ENCODE data around the gene PHACTR3. TPM values are rescaled to one million over a fixed set of nuclear protein-coding genes. Genes with fewer than 3 reads are reported as not detected.

Gene PHACTR3
- total RNA-seq, 1 donor from 2014 or later = 9.9 TPM

GRCh38 chr20:59785986-59786795 lies 181.9 kb downstream of the PHACTR3 start:
- ATAC-seq (no peak), DNase-seq (ENCODE audit: missing footprints) (no peak)
- intact Hi-C loops (cut with DNase I) = loop anchor here (10.0 kb wide), 1 partner anchor 149 kb away; the partner anchor contains the start of gene SYCP2

- no peak for DNase-seq (ENCODE audit: missing footprints)
- intact Hi-C loops (cut with DNase I) = loop anchor here (10.0 kb wide), 1 partner anchor 148 kb away; the partner anchor contains the start of gene SYCP2
- no peak for ATAC-seq
Measured at GRCh38 chr20:59786801-59787537, 182.6 kb downstream of the PHACTR3 start.

GRCh38 chr20:59787538-59787890 lies 183.2 kb downstream of the PHACTR3 start:
- no peak for DNase-seq (ENCODE audit: missing footprints)
- no peak for ATAC-seq
- intact Hi-C loops (cut with DNase I) = loop anchor here (10.0 kb wide), 1 partner anchor 147 kb away; the partner anchor contains the start of gene SYCP2

GRCh38 chr20:59788196-59788735 lies 183.9 kb downstream of the PHACTR3 start:
- intact Hi-C loops (cut with DNase I) = loop anchor here (10.0 kb wide), 1 partner anchor 147 kb away; the partner anchor contains the start of gene SYCP2
- ATAC-seq (no peak), DNase-seq (ENCODE audit: missing footprints) (no peak)

- ATAC-seq = no peak
- no peak for DNase-seq (ENCODE audit: missing footprints)
- intact Hi-C loops (cut with DNase I) = loop anchor here (10.0 kb wide), 1 partner anchor 146 kb away; the partner anchor contains the start of gene SYCP2
Measured at GRCh38 chr20:59788811-59789397, 184.6 kb downstream of the PHACTR3 start.

GRCh38 chr20:59789686-59790085 lies 185.3 kb downstream of the PHACTR3 start:
- intact Hi-C loops (cut with DNase I) = loop anchor here (10.0 kb wide), 1 partner anchor 145 kb away; the partner anchor contains the start of gene SYCP2
- ATAC-seq (no peak), DNase-seq (ENCODE audit: missing footprints) (no peak)

- no peak for DNase-seq (ENCODE audit: missing footprints)
- ATAC-seq = no peak
- intact Hi-C loops (cut with DNase I) = no loop called here
Measured at GRCh38 chr20:59790346-59790745, 186.0 kb downstream of the PHACTR3 start.

GRCh38 chr20:59792300-59792699 lies 188.0 kb downstream of the PHACTR3 start:
- intact Hi-C loops (cut with DNase I) = no loop called here
- no peak for ATAC-seq
- DNase-seq (ENCODE audit: missing footprints) = no peak

- intact Hi-C loops (cut with DNase I) = no loop called here
- ATAC-seq (no peak), DNase-seq (ENCODE audit: missing footprints) (no peak)
Measured at GRCh38 chr20:59794555-59794954, 190.2 kb downstream of the PHACTR3 start.

GRCh38 chr20:59800309-59800708 lies 196.0 kb downstream of the PHACTR3 start:
- no peak for ATAC-seq
- DNase-seq (ENCODE audit: missing footprints) = no peak
- intact Hi-C loops (cut with DNase I) = no loop called here

- intact Hi-C loops (cut with DNase I) = no loop called here
- ATAC-seq (no peak), DNase-seq (ENCODE audit: missing footprints) (no peak)
Measured at GRCh38 chr20:59802018-59802417, 197.7 kb downstream of the PHACTR3 start.

- no peak for DNase-seq (ENCODE audit: missing footprints)
- intact Hi-C loops (cut with DNase I) = no loop called here
- ATAC-seq = no peak
Measured at GRCh38 chr20:59802471-59803221, 198.3 kb downstream of the PHACTR3 start.

- ATAC-seq (no peak), DNase-seq (ENCODE audit: missing footprints) (no peak)
Measured at GRCh38 chr20:59804347-59804746, 200.0 kb downstream of the PHACTR3 start.

GRCh38 chr20:59804871-59805665 lies 200.7 kb downstream of the PHACTR3 start:
- ATAC-seq (no peak), DNase-seq (ENCODE audit: missing footprints) (no peak)
- intact Hi-C loops (cut with DNase I) = no loop called here

More at GRCh38 chr20:59804347-59804746, 200.0 kb downstream of the PHACTR3 start:
- intact Hi-C loops (cut with DNase I) = no loop called here

- ATAC-seq = no peak
Measured at GRCh38 chr20:59805786-59806577, 201.6 kb downstream of the PHACTR3 start.

GRCh38 chr20:59806578-59806975 lies 202.2 kb downstream of the PHACTR3 start:
- intact Hi-C loops (cut with DNase I) = no loop called here
- DNase-seq (ENCODE audit: missing footprints) (no peak), ATAC-seq (no peak)

More at GRCh38 chr20:59805786-59806577, 201.6 kb downstream of the PHACTR3 start:
- DNase-seq (ENCODE audit: missing footprints) = no peak
- intact Hi-C loops (cut with DNase I) = no loop called here

All from Right ventricle myocardium inferior (tissue), 1 donor.